ES-I3 (cell line): Measurements from ENCODE around the gene KRTAP10-4.
"Not testable (repeated sequence)": the region's sequence is repeated elsewhere in the genome, so short reads cannot be mapped to it uniquely, and the experiment has no call there.

ENCODE experiments used
- H3K36me3 ChIP-seq: 2 replicates; pipeline ENCODE4 v1.6.1; 2013; ENCODE audit warnings: mild to moderate bottlenecking, low read length, control low read depth, moderate library complexity; ENCODE audit not compliant: insufficient read depth
- H3K4me1 ChIP-seq: 2 replicates; pipeline ENCODE4 v1.6.1; 2013; ENCODE audit warnings: mild to moderate bottlenecking, control low read depth, low read length; ENCODE audit not compliant: insufficient read depth
- H3K9ac ChIP-seq: 2 replicates; pipeline ENCODE4 v1.6.1; 2013; ENCODE audit warnings: low read depth, mild to moderate bottlenecking, low read length, moderate library complexity
- H3K9me3 ChIP-seq: 2 replicates; pipeline ENCODE4 v1.6.1; 2013; ENCODE audit warnings: mild to moderate bottlenecking, low read length, moderate library complexity; ENCODE audit not compliant: control insufficient read depth, insufficient read depth

Gene KRTAP10-4

GRCh38 chr21:44547656-44548331, 25.7 kb upstream of the KRTAP10-4 start:
- peaks cover 2% of the 10 kb centered on the region; the same call in 1 of the 2 replicates for H3K9me3 ChIP-seq
- H3K4me1 ChIP-seq: peaks cover 23% of the 10 kb centered on the region
- H3K36me3 ChIP-seq: no peaks in the 10 kb centered on the region
- no peak overlapping the region for H3K9ac ChIP-seq

DNA sequence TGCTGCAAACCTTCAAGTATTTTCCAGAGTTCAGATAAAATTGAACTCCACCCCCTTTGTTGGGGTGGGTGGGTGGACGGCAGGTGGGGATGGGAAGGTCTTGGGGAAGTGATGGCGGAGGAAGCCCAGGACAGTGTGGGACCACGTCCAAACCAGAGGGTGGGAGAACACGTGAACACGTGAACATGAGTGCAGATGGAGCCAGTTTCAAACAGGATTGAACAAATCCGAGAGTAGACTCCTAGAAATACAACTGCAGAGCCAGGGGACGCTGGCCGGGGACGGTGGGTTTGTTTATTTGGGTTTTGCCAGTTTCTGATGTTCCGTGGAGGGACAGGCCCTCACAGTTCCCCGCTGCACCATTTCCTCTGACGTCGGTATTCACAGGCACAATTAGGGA, 25.1 kb upstream of the KRTAP10-4 start:
- Histone ChIP-seq H3K9me3 (peaks cover 2% of the 10 kb centered on the region; the same call in 1 of the 2 replicates), H3K9ac (no peak overlapping the region), H3K4me1 (peaks cover 23% of the 10 kb centered on the region), H3K36me3 (no peaks in the 10 kb centered on the region)

- Histone ChIP-seq H3K4me1 (peaks cover 23% of the 10 kb centered on the region), H3K9ac (no peak overlapping the region), H3K9me3 (peaks cover under 1% of the 10 kb centered on the region; the same call in 1 of the 2 replicates), H3K36me3 (no peaks in the 10 kb centered on the region)
Measured at GRCh38 chr21:44548922-44549321, 24.6 kb upstream of the KRTAP10-4 start.

GRCh38 chr21:44549525-44550211, 23.9 kb upstream of the KRTAP10-4 start:
- Histone ChIP-seq H3K36me3 (no peaks in the 10 kb centered on the region), H3K9ac (no peak overlapping the region), H3K9me3 (no peaks in the 10 kb centered on the region; the same call in 1 of the 2 replicates), H3K4me1 (peaks cover 23% of the 10 kb centered on the region)

DNA sequence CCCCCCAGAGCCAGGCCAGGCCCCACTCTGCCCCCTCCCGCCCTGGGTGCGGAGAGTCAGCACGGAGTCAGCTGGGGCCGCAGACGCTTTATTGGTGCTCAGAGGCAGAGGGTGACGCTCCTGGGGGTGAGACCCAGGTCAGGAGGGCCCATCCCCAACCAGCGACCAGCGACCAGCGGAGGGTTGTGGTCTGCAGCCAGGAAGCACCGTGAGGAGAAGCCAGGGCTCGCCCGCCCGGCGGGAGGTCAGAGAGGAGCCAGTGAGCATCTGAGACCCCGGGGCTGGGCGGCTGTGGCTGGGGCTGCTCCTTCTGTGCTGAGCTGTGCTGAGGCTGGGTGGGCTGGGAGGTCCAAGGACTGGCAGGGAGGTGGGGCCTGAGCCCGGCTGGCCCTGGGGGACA, 23.2 kb upstream of the KRTAP10-4 start:
- H3K36me3 ChIP-seq, H3K9ac ChIP-seq, H3K9me3 ChIP-seq: not testable (repeated sequence)
- H3K4me1 ChIP-seq: peaks cover 23% of the 10 kb centered on the region

GRCh38 chr21:44550807-44551206, 22.7 kb upstream of the KRTAP10-4 start:
- Histone ChIP-seq H3K4me1 (peaks cover 23% of the 10 kb centered on the region), H3K9ac (no peak overlapping the region), H3K9me3 (no peaks in the 10 kb centered on the region; the same call in 1 of the 2 replicates), H3K36me3 (no peaks in the 10 kb centered on the region)

- no peaks in the 10 kb centered on the region; the same call in 1 of the 2 replicates for H3K9me3 ChIP-seq
- H3K9ac ChIP-seq: no peak within 1 kb of the TSS
- peaks cover 23% of the 10 kb centered on the region for H3K4me1 ChIP-seq
- no peaks in the 10 kb centered on the region for H3K36me3 ChIP-seq
Measured at GRCh38 chr21:44551340-44551961, 22.1 kb upstream of the KRTAP10-4 start, which contains the start of gene KRTAP10-2. KRTAP10-2 (minus strand) TSS chr21:44551505; CDS start chr21:44551458, 47 bp downstream.

DNA sequence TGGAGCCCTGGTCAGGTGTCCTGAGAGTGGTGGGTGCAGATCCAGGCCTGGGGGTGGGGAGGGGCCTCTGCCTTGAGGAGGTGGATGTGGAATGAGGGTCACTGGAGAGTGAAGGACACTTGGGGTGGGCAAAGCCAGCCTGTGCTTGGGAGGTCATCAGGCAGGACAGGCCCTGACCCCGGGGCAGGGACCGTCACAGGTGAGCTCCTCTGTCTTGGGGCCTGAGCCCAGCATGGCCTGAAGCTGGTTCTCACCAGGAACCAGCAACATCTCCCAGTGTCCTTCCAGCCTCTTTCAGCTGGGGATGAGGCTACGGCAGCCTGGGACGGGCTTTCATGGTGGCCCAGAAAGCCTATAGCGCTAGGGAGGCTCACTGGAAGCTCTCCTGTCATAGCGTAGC, 21.4 kb upstream of the KRTAP10-4 start:
- Histone ChIP-seq H3K9ac (no peak overlapping the region), H3K4me1 (peaks cover 23% of the 10 kb centered on the region), H3K36me3 (no peaks in the 10 kb centered on the region), H3K9me3 (no peaks in the 10 kb centered on the region; the same call in 1 of the 2 replicates)

- Histone ChIP-seq H3K36me3 (no peaks in the 10 kb centered on the region), H3K9ac (no peak overlapping the region), H3K9me3 (no peaks in the 10 kb centered on the region), H3K4me1 (peaks cover 25% of the 10 kb centered on the region)
Measured at GRCh38 chr21:44552681-44553080, 20.8 kb upstream of the KRTAP10-4 start.

- H3K9ac ChIP-seq: no peak overlapping the region
- no peaks in the 10 kb centered on the region for H3K36me3 ChIP-seq
- no peaks in the 10 kb centered on the region for H3K9me3 ChIP-seq
- peaks cover 9% of the 10 kb centered on the region for H3K4me1 ChIP-seq
Measured at GRCh38 chr21:44555200-44555875, 18.2 kb upstream of the KRTAP10-4 start.

DNA sequence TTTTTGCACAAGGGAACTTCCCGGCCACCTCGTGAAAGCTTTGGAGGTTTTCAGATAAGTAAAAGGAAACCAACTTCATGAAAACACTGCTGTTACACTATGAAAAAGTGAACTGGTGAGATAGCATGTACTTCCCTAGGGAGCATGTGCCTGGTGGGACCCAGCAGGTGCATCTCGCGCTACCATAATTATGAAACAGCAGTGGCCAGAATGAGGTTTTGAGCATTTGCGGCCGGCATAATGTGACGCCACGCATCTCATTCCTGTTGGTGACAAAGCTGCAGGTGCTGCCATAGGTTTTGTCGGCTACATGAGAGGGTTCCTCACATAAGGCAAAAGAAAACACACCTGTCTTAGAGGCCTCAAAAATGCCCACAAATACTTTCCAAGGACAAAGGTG, 16.6 kb upstream of the KRTAP10-4 start:
- Histone ChIP-seq H3K4me1 (peaks cover 9% of the 10 kb centered on the region), H3K9ac (no peak overlapping the region), H3K36me3 (no peaks in the 10 kb centered on the region)

DNA sequence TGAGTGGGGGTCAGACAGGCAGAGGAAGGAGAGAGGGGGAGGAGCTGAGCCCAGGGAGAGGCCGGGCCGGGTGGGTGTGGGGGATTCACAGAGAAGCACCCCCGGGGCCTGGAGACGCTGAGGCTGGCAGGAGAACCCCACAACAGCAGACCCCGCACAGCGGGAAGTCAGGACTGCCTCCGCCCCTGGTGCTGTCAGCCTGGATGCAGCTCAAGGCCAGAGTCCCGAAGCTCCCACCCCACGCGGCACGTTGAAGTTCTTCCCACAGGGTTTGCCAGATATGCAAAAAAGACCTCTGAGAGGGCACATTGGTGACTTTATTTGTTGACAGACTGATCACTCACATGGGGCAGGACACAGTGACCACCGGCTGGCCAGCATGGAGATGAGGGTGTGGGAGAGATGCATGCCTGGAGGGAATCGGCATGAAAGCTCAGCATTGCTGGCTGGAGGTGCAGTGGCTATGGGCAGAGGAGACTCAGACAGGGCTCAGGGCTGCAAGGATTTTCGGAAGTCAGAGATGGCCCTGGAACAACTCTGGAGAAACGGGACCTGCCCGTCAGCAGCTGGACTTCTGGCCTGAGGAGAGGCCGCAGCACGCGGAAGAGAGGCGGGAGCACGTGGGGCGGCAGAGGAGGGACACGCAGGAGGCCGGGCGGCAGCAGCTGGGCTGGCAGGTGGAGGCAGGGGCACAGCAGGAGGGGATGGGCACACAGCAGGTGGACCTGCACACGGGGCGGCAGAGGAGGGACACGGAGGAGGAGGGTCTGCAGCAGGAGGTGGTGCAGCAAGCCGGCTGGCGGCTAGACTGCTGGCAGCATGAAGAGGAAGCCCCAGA, 15.8 kb upstream of the KRTAP10-4 start:
- no peaks in the 10 kb centered on the region for H3K9me3 ChIP-seq
- H3K9ac ChIP-seq: no peak overlapping the region
- H3K4me1 ChIP-seq: 0 out of 2 replicates have a peak, but pooled peaks cover 3% of the 10 kb centered on the region
- H3K36me3 ChIP-seq: no peaks in the 10 kb centered on the region

More for the DNA sequence above, 16.6 kb upstream of the KRTAP10-4 start:
- H3K9me3 ChIP-seq: no peaks in the 10 kb centered on the region

DNA sequence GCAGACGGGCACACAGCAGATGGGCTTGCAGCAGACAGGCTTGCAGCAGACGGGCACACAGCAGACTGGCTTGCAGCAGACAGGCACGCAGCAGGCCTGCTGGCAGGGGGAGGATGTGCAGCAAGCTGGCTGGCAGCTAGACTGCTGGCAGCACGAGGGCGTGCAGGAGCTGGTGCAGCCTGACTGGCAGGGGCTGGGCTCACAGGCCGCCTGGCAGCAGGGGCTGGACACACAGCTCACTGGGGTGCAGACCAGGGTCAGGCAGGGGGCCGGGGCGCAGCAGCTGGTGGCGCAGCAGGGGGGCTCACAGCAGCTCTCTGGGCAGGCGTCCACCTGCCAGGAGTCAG, 15.2 kb upstream of the KRTAP10-4 start:
- not testable (repeated sequence) for H3K9me3 ChIP-seq, H3K36me3 ChIP-seq, H3K4me1 ChIP-seq, H3K9ac ChIP-seq

DNA sequence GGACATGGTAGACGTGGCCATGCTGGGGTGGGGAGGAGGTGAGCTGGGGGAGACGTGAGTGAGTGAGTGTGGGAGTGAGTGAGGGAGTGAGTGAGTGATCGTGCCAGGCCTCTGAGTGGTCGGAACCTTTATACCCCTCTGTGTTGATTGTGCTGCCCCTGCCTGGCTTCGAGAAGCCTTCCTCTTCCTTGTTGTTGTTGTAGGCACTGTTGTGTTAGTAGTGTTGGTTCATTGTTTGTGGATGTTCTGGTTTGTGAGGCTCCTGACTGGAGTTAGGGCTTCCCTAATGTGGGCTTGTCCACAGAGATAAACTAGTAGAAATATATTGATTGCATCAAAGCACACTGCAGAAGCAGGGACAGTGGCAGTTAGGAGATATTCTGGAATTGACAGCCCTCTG, 14.8 kb upstream of the KRTAP10-4 start, which contains the start of gene KRTAP10-3:
TSS of gene KRTAP10-3 (minus strand) at position 101 of the 400 bp plus-strand sequence. CDS start at position 21, 80 bp downstream.
- Histone ChIP-seq H3K9me3 (no peaks in the 10 kb centered on the region), H3K9ac (no peak within 1 kb of the TSS), H3K36me3 (no peaks in the 10 kb centered on the region), H3K4me1 (0 out of 2 replicates have a peak, but pooled peaks cover 3% of the 10 kb centered on the region)
